Activated CD8-positive, alpha-beta memory T cell treated with anti-CD3 and anti-CD28 coated beads for 48 hours (primary cell): Measurements from ENCODE around the gene KCNAB1.
"Not testable (repeated sequence)": the region's sequence is repeated elsewhere in the genome, so short reads cannot be mapped to it uniquely, and the experiment has no call there.

Experiments used
- DNase-seq, 3 experiments: peaks; one replicate each; pipeline ENCODE4 v3.0.0-alpha.2; 2020; ENCODE audit warnings: low read depth in 2 of 3, low spot score in 2 of 3

The KCNAB1 gene

DNA sequence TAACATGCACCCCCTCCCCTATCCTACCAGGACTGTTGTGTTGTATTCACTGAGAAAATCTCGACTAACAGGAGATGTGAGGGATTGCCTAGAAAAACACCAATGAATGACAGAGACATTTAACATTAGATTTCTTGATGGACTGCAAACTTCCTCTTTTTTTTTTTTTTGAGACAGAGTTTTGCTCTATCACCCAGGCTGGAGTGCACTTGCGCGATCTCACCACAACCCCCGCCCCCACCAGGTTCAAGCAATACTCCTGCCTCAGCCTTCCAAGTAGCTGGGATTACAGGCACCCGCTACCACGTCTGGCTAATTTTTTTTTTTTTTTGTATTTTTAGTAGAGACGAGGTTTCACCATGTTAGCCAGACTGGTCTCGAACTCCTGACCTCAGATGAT, 17.0 kb downstream of the KCNAB1 start:
- DNase-seq, result not testable (repeated sequence)

- no peak for DNase-seq
These were observed 19.7 kb downstream of the KCNAB1 start for GRCh38 chr3:156140001-156140595.

DNA sequence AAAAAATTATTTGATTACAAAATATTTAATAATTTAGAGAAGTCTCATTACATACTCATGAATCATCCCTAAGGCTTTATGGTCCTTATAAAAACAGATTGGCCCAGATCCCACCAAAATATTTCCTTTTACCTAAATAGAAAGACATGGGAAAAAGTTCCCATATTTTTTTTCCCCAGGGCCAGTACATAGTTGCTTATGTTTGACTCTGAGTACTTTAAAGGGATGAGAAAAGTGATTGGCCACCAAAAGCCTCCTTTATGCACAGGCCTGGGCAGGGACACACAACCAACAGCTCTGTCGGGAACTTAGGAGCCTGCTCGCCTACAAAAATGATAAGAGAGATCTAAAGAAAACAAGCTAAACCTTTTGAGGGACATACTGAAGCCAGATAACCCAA, 22.3 kb downstream of the KCNAB1 start:
- DNase-seq, result no peak

DNA sequence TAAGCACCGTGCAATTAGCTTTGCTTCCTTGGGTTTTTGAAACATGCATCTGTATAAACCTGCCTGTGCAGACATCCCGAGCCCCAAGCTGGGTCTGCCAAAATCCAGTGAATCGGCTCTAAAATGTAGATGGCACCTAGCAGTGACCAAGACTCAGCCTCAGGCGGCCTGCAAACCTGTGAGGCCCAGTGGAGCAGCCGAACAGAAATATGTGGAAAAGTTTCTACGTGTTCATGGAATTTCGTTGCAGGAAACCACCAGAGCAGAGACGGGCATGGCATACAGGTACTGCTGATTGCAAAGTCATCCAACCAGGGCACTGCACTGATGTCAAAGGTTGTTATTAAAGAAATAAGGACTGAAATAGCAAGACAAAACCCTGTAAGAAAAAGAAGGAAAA, 22.8 kb downstream of the KCNAB1 start:
- no peak for DNase-seq

DNA sequence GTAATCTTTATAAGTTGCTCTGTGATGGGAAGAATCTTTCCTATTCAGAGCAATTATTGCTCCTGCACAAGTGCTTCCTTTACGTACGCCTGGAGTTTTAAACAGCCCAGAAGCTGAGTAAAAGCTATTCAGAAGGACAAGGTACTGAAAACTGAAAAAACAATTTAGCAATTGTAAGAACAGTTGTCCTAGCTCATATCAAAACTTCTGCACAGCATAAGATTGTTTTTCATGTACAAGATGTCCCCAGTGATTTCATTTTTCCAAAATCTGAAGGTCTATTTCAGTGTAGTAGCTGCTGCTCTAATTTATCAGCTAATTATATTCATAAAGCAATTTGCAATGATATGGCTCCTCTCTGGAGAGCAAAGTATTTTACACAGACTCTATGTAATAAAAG, 23.7 kb downstream of the KCNAB1 start:
- no peak for DNase-seq

- no peak for DNase-seq
These were observed 25.5 kb downstream of the KCNAB1 start for GRCh38 chr3:156145866-156146265.

- no peak for DNase-seq
These were observed 28.1 kb downstream of the KCNAB1 start for GRCh38 chr3:156148345-156148945.

GRCh38 chr3:156148946-156149381, 28.6 kb downstream of the KCNAB1 start:
- DNase-seq, result no peak

- DNase-seq, result no peak
These were observed 29.5 kb downstream of the KCNAB1 start for GRCh38 chr3:156149876-156150275.

DNA sequence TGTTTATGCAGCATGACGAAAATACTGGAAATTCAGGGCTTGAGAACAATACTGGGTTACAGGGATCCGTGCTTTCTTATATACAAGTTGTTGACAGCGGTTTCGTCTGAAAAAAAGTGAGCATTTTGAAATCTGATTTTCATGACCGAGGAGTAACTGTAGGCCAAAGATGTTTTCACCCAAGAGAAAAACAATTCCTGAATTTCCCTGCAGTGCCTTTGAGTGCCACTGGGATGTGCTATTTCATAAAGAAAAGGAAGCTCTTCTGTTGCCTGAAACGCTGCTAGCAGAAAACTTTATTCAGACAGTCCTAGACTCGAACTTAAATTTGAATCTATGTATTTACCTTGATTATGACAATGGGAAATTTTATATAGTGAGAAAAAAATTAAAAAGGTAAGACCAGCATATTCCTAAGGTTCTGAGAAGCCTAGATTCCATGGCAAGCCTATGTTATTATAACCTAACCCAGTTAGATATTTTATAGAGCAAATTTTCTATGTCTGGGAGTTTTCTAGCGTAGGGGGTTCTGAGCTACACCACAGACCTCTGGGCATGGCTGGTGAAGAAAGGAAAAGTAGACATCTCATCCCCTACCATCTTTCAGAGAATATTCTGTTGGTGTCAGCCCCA, 30.2 kb downstream of the KCNAB1 start:
- DNase-seq, result no peak

- peak; percentile 12 to 18 (median 14) for DNase-seq
These were observed 31.5 kb downstream of the KCNAB1 start for GRCh38 chr3:156151824-156152428.

GRCh38 chr3:156158656-156159295, 38.4 kb downstream of the KCNAB1 start:
- DNase-seq, result no peak

DNA sequence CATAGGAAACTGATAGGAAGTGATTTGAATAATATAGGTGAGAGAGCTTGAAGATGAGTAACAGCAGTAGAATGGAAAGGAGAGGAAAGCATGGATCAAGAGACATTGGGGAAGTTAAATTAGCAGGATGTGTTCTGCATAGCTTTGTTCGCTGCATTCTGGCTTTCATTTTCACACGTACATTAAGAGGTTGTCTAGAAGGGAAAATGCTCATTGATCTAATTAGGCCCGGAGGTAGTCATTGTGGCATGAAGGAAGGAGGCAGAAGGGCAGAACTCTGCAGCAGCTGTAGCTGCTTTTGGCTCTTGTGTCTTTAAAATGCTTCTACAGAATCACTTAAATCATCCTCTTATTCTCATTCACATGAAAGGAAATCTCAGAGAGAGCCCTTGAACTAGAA, 40.3 kb downstream of the KCNAB1 start:
- DNase-seq, result no peak

GRCh38 chr3:156161172-156161571, 40.8 kb downstream of the KCNAB1 start:
- no peak for DNase-seq

DNA sequence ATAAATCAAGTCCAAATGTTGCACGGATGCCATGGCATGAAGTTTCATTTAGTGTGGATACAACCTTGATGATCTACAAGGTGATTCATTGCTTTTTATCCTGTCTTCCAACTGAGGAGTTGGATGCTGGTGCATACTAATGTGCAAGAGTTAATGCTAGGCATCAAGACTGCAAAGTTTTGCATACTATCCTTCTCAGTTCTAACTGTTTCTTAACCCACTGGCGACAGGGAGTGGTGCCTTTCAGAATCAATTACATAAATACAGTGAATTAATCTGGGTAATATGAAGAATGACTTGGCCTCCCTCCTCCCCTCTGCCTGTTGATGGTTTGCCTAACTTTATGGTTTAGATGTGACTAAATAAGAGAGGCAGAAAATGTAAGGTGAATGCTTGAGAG, 43.5 kb downstream of the KCNAB1 start:
- no peak for DNase-seq

DNA sequence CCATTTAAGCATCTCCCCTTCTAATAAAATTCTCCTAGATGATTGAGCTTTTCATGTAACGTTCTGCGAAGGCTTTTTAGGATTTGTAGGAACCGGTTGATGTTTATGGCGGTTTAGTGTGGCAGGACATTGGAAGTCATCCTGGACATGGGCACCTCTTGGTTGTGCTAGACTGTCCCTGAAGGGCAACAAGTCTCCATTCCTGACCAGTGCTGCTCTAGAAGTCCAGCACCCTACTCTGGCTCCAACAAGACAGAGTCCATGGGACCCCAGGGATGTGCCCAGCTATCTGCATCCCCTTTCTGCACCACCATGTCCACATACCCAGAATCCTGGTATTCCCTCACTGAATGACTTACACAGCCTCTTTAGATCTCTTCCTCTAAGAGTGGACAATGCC, 46.4 kb downstream of the KCNAB1 start:
- no peak for DNase-seq

DNA sequence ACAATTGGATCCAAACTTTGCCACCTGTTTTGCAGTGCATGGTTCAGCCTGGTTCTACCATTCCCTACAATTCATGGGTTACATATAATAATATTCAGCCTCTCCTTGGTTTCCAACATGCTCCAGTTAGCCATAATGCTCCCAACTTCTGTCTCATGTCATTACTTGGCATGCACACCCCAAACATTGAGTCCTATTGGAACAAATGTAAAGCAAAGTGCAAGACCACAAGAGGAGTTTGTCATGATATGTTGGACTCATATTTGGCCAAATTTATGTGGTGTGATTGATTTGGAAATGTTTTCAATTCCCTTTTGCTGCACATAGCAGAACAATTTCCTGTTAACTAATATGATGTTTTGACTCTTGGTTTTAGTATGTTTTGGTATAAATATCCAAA, 50.2 kb downstream of the KCNAB1 start:
- DNase-seq, result no peak

- DNase-seq, result no peak
These were observed 51.2 kb downstream of the KCNAB1 start for GRCh38 chr3:156171281-156172267.

DNA sequence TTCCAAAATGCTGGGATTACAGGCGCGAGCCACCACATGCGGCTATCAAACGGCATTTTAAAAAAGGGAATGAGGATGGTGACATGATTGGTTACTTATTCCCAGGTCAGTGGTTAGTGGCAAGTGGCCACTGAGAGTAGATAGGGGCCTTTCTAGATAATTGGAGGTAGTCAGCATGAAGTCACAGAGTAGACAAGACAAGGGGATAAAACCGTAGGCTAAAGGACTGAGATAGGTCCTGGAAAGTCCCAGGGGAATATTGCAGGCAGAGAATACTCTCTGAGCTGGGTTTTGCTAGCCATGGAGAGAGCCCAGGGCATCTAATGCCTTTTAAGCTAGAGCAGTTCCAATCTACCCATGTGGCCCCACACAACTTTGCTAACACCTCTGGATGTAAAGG, 52.2 kb downstream of the KCNAB1 start:
- no peak for DNase-seq

GRCh38 chr3:156174229-156174847, 54.0 kb downstream of the KCNAB1 start:
- no peak for DNase-seq
